Measurements from ENCODE around the gene PRDM15. TPM values are rescaled to one million over a fixed set of nuclear protein-coding genes. Genes with fewer than 3 reads are reported as not detected.

The PRDM15 gene
- total RNA-seq, 3 donors from 2014 or later (not counting 1 experiment from before 2014, with no cell fraction given) = 11.4 to 13.5 (median 11.9) TPM

DNA sequence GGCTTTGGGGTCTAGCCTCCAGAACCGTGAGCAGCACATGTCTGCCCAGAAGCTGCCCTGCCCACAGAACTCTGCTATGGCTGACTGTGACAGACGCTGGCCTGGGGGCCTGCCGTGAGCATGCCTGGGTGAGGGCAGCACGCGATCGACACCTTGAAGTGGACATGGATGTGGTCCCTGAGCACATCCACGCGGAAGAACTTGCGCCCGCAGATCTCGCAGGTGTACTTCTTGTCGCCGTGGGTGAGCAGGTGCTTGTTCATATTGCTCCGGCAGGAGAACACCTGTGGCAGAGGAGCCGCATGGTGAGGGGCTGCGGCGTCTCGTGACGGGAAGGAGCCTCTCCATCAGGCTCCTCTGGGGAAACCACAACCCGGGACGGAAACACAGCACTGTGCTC, 56.0 kb downstream of the PRDM15 start:
- no peaks in the 10 kb centered on the region for H3K9me3 Mint-ChIP-seq
- no peaks in the 10 kb centered on the region for H3K27me3 Mint-ChIP-seq (ENCODE audit: low read depth in 2 of 2)
- no peaks in the 10 kb centered on the region for H3K4me1 Mint-ChIP-seq
- DNase-seq (no peak), ATAC-seq (no peak)
- no peaks in the 10 kb centered on the region for H3K4me1 ChIP-seq (ENCODE audit: control insufficient read depth, insufficient read depth, low read length)
- WGBS (ENCODE audit: insufficient coverage) = 53% methylated on average over 21 of the region's 21 CpGs
- H3K36me3 ChIP-seq (ENCODE audit: control insufficient read depth, insufficient read depth, low read length) = peaks cover 13% of the 10 kb centered on the region
- TF ChIP-seq, protein P1, sequence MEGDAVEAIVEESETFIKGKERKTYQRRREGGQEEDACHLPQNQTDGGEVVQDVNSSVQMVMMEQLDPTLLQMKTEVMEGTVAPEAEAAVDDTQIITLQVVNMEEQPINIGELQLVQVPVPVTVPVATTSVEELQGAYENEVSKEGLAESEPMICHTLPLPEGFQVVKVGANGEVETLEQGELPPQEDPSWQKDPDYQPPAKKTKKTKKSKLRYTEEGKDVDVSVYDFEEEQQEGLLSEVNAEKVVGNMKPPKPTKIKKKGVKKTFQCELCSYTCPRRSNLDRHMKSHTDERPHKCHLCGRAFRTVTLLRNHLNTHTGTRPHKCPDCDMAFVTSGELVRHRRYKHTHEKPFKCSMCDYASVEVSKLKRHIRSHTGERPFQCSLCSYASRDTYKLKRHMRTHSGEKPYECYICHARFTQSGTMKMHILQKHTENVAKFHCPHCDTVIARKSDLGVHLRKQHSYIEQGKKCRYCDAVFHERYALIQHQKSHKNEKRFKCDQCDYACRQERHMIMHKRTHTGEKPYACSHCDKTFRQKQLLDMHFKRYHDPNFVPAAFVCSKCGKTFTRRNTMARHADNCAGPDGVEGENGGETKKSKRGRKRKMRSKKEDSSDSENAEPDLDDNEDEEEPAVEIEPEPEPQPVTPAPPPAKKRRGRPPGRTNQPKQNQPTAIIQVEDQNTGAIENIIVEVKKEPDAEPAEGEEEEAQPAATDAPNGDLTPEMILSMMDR (IDR thresholded peaks at IDR 0.05) = no peak
- intact Hi-C loops (cut with micrococcal nuclease) = no loop called here
- no peaks in the 10 kb centered on the region for H3K27me3 ChIP-seq (ENCODE audit: control insufficient read depth, insufficient read depth, low read length)
- no peak overlapping the region for H3K4me3 Mint-ChIP-seq
- no peaks in the 10 kb centered on the region for H3K9me3 ChIP-seq (ENCODE audit: control insufficient read depth, insufficient read depth, low read length)
- no peak overlapping the region for H3K27ac Mint-ChIP-seq
- H3K4me3 ChIP-seq (ENCODE audit: low read length) = no peak overlapping the region
- no peak overlapping the region for H3K27ac ChIP-seq (ENCODE audit: low read length)
- no peaks in the 10 kb centered on the region for H3K36me3 Mint-ChIP-seq

DNA sequence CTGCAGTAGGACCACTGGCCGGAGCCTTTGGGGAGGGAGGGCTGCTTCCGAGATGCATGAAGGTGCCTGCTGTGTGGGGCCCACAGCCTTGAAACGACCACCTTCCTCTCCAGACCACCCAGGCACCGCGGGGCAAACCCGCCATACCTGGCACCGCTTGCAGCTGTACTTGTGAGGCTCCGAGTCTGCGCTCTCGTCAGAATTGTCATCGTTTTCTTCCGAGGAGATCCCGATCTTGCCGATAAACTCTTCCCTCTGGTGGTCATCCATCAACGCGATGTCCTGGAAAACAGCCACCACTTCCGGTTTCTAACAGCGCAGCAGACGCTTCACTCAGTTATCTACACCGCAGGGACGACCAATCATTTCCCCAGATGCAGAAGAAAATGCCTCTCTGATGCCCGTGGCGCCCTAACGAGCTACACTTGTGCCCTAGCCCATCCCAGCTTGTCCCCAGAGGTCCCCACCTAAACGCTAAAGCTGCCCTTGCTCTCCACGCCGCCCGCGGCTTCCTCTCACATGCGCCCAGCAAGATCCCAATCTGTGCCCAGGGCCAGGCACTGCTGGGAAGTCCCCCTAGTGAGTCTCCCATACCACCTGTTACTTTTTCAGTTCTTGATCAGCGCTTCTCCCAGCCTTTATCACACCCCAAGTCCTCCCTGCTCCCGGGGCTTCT, 57.2 kb downstream of the PRDM15 start:
- Histone ChIP-seq H3K27me3 (ENCODE audit: control insufficient read depth, insufficient read depth, low read length) (no peaks in the 10 kb centered on the region), H3K4me3 (ENCODE audit: low read length) (no peak overlapping the region), H3K36me3 (ENCODE audit: control insufficient read depth, insufficient read depth, low read length) (peaks cover 13% of the 10 kb centered on the region), H3K4me1 (ENCODE audit: control insufficient read depth, insufficient read depth, low read length) (no peaks in the 10 kb centered on the region), H3K27ac (ENCODE audit: low read length) (no peak overlapping the region), H3K9me3 (ENCODE audit: control insufficient read depth, insufficient read depth, low read length) (no peaks in the 10 kb centered on the region)
- TF ChIP-seq, protein P1 (IDR thresholded peaks at IDR 0.05) = no peak
- DNase-seq (no peak), ATAC-seq (no peak)
- Mint-ChIP-seq H3K36me3 (no peaks in the 10 kb centered on the region), H3K27ac (no peak overlapping the region), H3K4me1 (no peaks in the 10 kb centered on the region), H3K4me3 (no peak overlapping the region), H3K9me3 (no peaks in the 10 kb centered on the region), H3K27me3 (ENCODE audit: low read depth in 2 of 2) (no peaks in the 10 kb centered on the region)
- intact Hi-C loops (cut with micrococcal nuclease) = no loop called here
- 93% methylated on average over 32 of the region's 32 CpGs for WGBS (ENCODE audit: insufficient coverage)

DNA sequence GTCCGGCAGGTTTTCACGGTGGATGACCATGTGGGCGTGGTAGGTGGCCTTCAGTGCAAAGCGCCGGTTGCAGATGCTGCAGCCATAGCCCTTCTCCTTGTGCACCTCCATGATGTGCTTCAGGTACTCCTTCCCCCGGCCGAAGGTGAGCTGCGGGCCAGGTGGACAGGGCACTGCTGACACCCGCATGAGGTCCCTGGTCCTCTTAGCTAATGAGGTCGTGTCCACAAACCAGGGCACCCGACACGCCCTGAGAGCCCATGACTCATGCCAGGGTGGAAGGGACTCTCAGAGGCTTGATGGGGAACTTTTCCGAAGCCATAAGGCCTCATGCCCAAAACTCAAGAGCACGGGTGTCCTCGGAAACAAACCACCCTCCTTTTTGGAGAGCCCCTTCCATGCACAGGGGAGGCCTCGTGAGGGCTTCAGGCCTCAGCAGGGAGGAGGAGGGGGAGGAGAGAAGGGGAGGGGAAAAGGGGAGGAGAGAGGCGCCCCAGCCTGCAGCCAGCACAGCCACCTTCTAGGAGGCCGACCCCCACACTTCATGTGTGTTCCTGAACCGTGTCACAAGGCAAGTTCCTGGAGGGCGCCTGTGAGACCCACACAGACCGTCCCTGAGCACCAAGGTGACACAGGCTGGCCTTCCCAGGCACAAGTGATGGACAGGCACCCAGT, 57.9 kb downstream of the PRDM15 start:
- H3K27me3 Mint-ChIP-seq (ENCODE audit: low read depth in 2 of 2) = no peaks in the 10 kb centered on the region
- Histone ChIP-seq H3K9me3 (ENCODE audit: control insufficient read depth, insufficient read depth, low read length) (no peaks in the 10 kb centered on the region), H3K4me1 (ENCODE audit: control insufficient read depth, insufficient read depth, low read length) (no peaks in the 10 kb centered on the region), H3K4me3 (ENCODE audit: low read length) (no peak overlapping the region), H3K27me3 (ENCODE audit: control insufficient read depth, insufficient read depth, low read length) (no peaks in the 10 kb centered on the region), H3K36me3 (ENCODE audit: control insufficient read depth, insufficient read depth, low read length) (peaks cover 13% of the 10 kb centered on the region), H3K27ac (ENCODE audit: low read length) (no peak overlapping the region)
- H3K4me1 Mint-ChIP-seq = no peaks in the 10 kb centered on the region
- no peaks in the 10 kb centered on the region for H3K9me3 Mint-ChIP-seq
- intact Hi-C loops (cut with micrococcal nuclease) = no loop called here
- TF ChIP-seq, protein P1 (IDR thresholded peaks at IDR 0.05) = no peak
- no peak overlapping the region for H3K4me3 Mint-ChIP-seq
- no peaks in the 10 kb centered on the region for H3K36me3 Mint-ChIP-seq
- 95% methylated on average over 18 of the region's 21 CpGs for WGBS (ENCODE audit: insufficient coverage)
- DNase-seq = no peak
- no peak overlapping the region for H3K27ac Mint-ChIP-seq
- ATAC-seq = no peak
